NOMO-1 treated with dmso at 0.1 percent for 144 hours (cell line): ENCODE data around the gene WDFY4.

Experiments used
- DNase-seq: peaks from one replicate; lab custom pipeline; 2025; ENCODE audit not compliant: unreplicated experiment; lab: John Stamatoyannopoulos, UW

The WDFY4 gene

GRCh38 chr10:48684463-48684791, 246 bp upstream of the WDFY4 start:
- no peak for DNase-seq

DNA sequence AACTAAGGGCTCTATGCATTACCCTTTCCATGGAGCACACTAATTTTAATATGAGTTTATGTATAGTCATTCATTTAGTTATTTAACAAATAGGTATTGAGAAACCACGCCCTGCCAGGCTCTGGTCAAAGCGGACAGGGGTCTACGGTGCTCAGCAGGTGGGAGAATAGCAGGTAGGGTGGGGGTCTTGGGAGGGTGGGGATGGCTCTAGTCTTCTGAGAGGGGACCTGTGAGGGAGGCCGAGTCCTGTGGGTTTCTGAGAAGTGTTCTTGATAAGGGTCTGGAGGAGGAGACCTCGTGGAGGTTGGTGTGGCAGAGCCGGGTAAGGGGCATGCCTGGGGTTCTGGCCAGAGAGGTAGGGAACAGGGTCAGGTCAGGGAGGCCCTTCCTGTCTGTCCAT, 1.1 kb downstream of the WDFY4 start:
- DNase-seq: no peak

- DNase-seq: no peak
Measured at GRCh38 chr10:48690791-48691660, 6.4 kb downstream of the WDFY4 start.

- DNase-seq: no peak
Measured at GRCh38 chr10:48691812-48692528, 7.3 kb downstream of the WDFY4 start.

DNA sequence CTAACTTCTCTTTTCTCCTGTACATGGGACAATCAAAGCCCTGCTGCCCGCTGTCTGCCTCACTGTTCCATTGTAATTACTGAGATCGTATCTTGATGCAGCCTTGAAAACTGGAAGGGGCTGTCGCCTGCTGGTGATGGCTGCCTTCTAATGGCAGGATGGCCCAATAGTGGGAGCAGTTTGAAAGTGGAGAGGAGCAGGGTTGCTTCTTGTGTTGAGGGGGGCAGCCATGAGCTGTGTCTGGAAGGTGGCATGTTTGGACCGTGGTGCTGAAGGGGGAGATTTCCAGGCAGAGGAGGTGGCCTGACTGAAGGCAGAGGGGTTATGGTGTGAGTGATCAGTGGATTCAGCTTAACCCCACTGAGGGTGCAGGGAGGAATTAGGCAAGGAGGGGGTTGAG, 8.1 kb downstream of the WDFY4 start:
- no peak for DNase-seq

DNA sequence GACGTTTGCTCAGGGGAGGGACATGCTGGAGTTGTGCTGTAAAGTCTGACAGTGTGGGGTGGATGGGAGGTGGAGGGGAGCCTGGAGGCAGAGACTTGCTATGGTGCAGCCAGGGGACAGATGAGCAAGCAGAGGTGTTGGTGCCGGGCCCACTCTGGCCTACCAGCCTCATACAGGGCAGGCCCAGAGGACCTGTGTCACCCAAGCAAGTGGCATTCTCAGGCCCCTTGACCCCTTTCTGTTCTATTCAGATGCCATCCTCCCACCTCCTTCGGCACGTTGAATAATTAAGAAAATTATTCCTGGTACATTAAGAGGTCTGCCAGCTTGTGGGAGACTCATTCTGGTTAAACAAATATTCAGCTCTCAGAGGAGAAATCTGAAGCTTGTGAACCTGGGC, 8.5 kb downstream of the WDFY4 start:
- no peak for DNase-seq

DNA sequence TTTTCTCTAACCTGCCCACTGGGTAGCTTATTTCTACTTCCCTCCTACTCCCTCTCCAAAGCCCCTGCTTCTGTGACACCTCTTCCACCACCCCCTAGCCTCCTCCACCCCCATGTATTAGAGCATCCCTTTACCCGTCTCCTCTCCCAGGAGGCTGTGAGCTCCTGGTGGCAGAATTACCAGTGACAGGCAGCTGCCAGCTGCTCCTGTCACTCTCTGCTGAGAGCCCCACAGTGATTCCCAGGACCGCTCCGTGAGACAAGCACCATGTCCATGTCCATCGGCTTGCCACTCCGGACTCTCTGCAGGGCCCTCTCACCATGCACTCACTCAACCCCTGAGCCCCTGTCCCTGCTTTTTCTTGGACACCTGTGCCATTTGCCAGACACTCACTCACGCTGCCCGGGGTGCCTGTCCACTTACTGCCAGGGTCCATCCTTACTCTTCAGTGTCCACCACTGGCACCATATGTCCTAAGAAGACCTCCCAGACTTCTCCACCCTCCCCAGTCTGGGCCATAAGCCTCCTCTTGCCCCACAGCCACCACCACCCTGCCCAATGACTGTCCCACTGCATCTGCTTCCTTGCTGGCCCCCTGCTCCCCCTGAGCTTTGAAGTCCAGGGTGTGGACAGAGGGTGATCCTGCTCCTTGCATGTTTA, 9.8 kb downstream of the WDFY4 start:
- no peak for DNase-seq

DNA sequence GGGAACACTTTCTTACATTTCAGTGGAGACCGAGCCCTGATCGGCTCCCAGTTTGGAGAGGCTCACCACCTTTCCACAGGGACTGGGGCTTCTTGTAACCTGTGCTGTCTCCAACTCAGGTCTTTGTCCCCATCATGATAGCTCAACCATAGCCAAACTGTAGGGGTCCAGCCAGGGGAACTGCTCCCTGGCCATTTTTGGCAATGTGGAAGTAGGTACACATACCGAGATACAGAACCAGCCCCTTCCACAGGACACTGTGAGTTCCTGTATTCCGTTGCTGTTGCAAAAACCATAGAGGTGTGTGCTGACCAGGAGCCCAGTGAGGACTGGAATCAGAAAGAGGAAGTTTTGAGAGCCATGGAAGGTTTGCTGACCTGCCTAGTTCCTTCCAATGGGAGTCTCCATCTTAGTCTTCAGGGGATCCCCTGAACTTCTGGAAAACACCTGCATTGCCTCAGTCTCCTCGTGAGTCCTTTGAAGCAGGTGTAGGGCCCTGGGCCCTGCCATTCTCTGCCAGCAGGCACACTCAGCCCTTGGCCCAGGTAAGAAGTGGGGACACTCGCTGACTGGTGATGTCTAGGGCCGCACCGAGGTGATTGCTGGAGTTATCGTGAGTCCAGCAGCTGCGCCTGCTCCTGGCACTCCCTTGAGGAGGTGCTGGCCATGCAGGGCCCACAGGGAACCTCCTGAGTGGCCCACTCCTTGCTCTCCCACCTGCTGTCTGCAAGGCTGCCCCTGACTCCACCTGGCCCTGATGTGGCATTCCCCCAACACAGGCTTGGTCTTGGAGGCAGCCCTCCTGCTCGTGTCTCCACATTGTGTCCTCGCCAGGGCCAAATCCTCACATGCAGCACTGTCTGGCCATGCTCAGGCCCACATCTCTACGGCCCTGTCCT, 11.2 kb downstream of the WDFY4 start:
- no peak for DNase-seq

DNA sequence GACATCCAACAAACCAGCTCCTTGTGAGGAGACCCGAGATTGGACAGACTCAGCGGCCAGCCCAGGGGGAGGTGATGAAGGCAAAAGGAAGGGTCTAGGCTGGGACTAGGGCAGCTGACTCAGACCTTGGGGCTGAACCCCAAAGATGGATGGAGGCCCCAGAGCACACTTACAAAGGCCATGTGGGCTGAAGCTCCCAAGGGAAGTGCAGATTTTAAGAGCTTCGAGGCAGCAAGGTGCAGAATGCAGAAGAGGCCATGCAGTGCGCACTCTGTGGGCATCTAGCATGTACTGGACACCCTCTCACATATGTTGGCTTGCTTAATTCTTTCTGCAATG, 11.8 kb downstream of the WDFY4 start:
- no peak for DNase-seq

DNA sequence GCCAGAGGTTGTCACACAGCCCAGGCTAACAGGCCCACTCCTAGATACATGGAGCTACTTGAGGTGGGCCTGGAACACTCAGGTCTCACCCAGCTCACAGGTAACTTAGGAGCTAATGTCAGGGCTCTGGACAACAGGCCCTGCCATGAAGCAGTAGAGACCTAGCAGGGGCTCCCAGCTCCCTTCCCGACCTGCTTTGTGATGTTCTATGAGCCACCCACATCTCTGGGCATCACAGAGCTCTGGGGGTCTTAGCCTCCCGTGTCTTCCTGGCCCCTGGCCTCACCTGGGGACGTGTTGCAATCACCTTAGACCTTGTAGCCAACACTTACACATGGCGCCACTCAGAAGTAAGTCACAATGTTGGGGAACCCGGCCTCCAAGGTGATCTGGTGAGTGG, 12.4 kb downstream of the WDFY4 start:
- no peak for DNase-seq

DNA sequence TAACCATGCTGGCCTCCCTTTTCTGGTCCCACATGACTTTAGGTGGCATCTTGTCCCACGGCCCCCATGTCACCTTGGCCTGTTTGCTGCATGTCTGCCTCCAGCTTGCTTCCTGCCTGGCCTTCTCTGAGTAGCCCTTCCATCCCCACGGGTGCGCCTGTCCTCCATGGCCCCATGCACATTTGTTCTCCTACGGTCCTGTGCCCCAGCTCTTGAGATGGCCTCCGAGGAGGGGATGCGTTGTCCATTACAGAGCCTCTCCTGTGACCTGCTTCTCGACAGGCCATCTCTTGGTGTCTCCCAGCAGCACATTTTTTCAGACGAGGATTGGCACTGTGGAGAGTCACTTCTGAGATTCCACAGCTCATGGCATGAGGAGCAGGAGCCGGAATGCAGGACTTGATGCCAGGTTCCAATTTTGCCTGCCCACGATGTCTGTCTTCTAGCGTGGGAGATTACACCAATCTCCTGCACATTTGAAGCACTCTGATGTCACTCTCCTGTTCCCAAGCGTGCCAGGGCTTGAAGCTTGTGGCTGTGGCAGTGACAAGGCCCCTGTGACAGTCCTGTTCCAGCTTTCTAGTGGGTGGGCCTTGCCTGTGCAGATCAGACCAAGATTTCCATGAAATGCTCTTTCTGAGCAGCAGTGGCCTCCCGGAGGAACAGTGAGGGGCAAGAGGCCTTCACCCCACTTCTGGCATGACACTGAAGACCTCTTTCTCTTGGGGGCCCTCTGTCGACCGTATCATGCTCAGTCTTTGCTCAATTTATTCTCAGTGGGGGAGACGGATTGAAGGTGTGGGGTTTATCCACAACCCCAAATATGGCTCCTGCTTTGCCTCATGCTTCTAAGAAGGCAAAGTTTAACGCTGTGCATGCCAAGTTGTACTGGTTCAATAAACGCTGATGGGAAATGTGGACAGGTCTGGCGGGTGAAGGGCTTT, 13.4 kb downstream of the WDFY4 start:
- no peak for DNase-seq

DNA sequence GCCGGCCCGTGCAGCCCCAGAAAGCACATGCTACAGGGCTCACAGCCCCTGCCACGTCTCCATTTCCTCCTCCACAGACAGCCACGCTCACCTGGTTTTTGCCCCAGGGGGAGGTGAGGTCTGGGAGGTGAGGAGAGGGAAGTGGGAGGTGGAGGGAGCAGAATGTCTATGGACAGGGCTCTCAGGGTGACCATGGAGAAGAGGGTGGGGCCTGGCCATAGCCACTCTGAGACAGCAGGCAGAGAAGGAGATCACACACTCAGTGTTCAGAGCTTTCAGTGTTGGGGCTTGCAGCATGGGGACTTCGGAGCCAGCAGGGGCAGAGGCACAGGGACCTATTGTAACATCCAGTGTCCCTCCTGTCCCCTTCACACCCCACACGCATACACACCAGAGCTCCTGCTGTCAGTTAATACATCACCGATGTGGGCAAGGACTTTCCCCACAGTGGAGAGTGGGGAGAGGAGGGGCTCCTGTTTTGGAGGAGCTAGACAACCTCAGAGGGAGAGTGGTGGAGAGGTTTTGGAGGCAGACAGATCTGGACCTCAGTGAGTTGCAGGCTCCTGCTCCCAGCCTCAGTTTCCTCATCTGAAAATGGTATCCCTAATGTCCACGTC, 14.4 kb downstream of the WDFY4 start:
- no peak for DNase-seq

DNA sequence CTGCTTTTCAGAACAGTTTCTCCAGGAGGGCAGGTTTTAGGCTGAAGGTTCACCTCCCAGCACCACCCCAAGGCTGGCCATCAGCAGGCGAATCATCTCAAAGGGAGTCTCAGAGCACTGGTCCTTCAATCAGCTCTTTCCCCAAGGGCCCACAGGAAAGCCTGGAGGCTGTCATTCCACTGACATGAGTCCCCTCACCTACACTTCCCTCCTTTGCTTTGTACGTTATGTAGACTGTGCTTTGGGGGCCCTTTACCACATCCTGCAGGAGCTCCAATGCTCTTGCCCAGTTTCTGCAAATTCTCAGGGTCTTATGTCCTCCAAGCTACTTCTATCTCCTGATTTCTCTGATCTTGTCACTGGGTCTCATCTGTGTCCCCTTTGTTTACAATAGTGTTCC, 15.4 kb downstream of the WDFY4 start:
- DNase-seq: no peak

DNA sequence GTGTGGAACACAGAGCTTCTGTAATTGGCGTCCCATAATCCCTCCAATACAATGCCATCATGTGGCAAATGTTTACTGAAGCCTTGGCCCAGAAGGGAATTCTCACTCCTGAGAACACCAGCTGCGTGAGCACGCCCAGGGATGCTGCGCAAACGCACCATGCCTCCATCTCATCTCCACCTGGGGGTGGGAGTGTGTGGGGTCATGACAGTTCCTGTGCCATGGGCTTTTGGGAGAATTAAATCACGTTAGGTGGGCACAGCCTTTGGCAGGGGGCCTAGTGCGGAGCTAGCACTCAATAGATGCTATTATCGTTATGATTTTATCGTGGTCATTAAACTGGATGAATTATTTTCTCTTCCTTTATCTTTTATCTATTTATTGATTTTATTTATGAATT, 15.8 kb downstream of the WDFY4 start:
- no peak for DNase-seq

DNA sequence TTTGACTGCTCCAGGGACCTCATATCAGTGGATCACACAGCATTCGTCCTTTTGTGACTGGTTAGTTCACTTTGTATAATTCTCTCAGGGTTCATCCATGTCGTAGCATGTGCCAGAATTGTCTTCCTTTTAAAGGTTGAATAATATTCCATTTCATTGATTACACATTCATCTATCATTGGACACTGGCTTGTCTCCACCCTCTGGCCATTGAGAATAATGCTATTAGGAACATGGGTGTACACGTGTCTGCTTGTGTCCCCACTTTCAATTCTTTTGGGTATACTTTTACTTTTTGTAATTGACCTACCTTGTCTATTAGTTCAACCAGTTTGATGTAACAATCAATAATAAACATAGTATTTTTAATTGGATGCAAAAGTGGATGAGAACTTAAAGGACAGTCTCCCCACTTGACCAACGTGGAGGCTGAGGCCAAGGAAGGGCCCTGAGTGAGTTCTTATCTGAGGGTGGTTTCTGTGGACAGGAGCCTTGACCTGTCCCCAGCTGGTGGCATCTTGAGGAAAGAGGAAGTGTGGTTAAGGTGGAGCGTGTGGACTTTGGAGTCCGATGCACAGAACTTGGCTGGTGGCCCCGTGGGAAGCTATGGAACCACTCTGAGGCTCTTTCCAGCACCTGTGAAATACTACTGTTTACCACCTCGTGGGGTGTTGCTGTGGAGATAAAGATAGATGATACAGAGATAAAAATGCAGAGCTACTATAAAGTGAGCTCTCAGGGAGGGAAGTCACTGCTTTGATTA, 16.6 kb downstream of the WDFY4 start:
- no peak for DNase-seq

DNA sequence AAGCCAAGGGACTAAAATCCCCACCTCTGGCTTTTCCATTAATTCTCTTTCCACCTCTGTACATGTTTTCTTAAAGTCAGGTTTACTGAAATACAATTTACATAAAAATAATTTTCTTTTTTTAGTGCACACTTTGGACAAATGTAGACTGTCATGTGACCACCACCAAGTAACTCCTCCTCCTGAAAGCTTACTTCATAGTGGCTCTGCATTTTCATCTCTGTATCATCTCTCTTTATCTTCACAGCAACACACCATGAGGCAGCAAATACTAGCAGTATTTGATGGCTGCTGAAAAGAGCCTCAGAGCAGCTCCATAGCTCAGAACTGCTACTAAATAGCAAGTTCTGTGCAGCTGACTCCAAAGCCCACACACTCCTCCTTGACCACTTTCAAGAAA, 17.3 kb downstream of the WDFY4 start:
- DNase-seq: no peak

DNA sequence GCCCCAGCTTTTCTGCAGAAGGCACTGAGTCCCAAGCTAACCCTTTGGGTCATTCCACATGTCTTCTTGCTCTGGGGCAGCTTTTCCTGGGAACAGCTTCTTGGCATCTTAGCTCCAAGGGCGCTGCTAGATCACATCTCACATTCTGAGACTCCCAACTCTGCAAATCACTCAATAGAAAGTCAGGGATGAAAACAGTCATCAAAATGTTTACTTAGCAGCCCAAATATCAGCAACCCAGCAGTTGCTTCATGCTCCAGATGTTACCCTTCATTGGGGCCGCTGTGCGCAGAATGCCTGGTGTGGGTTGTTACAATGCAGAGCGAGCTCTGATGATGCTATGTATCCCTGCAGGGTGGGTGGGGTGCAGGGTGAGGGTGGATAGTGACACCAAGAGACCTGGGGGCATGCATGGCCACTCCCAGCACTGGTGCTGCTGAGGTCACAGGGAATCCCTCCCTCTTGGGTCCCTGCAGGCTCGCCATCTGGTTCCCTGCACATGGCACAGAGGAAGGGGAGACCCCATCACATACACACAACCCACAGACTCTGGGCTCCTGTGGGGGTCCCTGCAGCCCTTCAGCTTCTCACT, 19.0 kb downstream of the WDFY4 start:
- DNase-seq: no peak

GRCh38 chr10:48704156-48704555, 19.5 kb downstream of the WDFY4 start:
- no peak for DNase-seq
